ENCODE data around the gene GPX4.
A peak's percentile ranks its signal among the peaks of the same experiment; 100 is the strongest.

Gene GPX4

GRCh38 chr19:1084024-1084868 is 19.5 kb upstream of the GPX4 start:
- peak; percentile 30 to 59 (median 35) for DNase-seq

- DNase-seq = no peak
These were observed 18.6 kb upstream of the GPX4 start for GRCh38 chr19:1085053-1085658.

- DNase-seq = no peak
These were observed 17.9 kb upstream of the GPX4 start for GRCh38 chr19:1085676-1086442.

DNA sequence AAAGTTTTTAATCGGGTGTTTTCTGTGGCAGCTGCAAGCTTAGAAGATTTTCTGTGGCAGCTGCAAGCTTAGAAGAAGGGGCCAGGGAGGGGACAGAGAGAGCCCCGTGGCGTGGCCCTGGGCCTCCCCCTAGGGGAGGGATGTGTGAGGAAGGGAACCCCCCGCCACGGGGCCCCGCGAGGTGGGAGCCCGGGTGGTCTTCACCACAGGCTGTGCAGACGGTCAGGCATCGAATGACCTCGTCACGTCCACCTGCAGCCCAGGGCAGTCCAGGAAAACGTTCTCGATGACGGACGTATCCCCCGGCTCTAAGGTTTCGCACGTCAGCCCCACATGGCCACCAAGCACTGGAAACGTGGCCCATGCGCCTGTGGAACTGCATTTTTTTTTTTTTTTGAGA is 17.2 kb upstream of the GPX4 start:
- DNase-seq = no peak

DNA sequence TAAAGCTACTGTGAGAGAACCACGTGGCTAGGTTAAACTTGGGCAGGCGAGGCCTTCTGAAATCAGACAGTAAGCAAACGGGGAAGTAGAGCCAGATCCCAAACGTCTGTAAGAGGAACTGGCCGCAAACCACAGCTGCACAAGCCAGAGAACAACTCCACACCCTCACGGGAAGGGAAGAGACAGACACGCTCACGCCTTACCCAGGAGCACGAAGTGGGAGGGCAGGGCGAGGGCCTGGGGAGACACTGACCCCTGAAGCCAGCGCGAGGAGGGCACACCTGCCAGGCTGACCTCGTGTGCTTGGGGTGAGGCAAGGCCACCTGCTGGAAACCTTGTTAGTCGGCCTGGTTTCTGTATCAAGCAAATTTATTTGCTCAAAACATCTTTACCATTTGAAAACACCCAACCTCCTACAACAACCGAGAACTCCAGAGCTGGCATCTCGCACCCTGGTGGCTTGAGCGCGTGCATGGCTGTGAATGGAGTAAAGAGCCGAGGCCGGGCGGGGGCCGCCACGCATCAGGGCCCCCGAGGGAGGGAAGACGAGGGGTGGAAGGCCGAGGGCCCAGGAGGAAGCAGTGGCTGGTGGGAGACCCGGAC is 15.9 kb upstream of the GPX4 start:
- no peak for DNase-seq

DNA sequence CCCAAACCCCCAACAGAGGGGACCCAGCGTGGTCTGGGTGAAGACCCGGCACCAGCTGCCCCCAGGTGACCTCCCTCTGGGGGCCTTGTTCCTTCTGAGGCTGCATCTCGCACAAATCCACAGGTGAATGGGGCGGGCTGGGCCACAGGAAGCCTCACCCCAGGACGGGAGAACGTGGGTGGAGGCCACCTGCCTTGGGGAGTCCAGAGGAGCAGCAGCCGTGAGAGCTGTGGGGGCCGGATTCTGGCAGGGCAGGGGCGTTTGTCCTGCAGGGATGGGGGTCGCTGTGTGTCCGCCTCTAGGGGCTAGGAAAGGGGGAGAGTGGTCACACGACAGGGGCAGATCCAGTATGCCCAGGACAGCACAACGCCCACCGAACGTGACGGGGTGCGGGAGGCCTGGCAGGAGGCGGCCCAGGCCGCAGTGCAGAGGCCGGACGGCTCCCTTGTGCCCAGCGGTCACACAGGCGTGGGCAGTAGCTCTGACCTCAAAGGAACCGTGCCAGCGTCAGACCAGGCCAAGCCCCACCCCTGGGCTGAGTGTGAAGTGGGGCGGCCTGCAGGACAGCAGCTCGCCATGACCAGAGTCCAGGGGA is 15.3 kb upstream of the GPX4 start:
- no peak for DNase-seq

DNA sequence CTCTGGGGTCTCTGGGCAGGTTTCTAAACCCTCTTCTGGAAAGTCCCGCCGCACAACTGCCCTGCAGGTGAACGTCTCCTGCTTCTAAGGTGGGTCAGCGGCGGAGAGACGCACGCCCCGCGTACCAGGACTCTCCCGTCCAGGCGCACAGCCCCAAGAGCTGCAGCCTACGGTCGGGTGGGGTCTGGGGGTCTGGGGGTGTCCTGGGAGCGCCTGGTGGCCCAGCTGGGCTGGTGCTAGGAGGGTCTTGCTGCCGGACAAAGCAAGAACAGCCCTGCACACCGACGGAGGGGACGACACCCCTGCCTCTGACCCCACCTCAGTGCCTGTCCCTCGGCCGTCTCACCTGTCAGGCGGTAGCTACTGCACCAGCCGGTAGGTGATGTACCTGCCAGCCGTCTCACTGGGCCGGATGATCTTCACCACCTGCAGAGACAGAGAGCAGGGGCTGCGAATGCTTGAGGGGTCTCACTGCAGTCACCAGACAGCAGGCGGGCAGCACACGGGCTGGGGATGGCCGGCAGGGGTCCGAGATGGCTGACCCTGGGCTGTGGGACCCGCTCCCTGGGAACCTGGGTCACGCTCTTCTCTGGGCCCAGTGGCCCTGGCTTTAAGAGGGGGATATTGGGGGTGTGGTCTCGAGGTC is 14.5 kb upstream of the GPX4 start:
- DNase-seq = no peak

DNA sequence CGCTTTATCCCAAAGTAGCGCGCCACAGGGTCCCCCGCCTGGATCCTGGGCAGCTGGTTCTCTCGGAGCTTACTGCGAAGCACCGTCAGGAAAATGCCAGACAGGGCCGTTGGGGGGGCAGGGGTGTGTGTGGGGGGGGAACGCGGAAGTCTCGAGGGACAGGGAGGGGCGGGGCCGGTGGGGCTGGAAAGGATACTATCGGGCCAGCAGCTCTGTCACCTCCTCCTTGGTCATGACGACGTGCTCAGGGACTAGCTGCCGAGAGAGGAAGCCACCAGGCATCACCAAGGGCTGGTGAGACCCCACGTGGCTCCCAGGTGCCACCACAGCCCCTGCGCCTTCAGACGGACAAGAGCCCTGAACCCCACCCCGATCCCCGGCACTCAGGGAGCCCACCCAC is 13.9 kb upstream of the GPX4 start:
- no peak for DNase-seq

DNA sequence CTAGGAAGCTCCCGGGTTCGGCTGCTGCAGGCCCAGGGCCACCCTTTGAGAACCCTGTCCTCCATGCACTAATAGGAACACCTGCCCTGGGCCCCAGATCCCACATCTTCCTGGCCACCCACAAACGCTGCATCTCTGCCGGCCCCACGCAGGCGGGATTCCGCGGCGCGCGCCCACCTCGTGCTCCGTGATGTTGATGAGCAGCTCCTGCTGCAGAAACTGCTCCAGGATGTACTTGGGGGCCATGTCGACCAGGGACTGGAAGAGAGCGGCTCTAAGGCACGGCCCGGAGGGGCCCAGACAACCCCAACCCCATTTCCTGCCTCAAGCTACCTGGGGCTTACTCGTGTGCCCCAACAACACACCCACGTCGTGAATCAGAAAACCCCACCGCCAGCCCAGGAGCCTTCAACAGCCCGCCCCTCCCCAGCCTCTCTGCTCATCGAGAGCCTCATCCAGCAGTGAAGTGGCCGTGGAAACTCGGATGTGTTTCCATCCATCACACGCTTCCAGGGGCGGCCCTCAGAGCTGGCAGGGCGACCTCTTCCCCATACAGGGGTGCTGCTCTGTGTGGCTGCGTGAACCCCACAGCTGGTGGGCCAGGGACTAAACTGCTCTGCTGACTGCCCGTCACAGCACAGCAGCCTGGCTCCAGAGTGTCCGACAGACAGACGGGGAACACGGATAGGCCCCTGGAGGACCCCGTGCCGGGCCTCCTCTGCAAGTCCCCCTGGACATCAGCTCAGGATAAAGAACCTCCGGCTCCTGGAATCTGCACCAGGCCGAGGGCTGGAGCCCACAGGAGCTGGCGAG is 12.9 kb upstream of the GPX4 start:
- no peak for DNase-seq

DNA sequence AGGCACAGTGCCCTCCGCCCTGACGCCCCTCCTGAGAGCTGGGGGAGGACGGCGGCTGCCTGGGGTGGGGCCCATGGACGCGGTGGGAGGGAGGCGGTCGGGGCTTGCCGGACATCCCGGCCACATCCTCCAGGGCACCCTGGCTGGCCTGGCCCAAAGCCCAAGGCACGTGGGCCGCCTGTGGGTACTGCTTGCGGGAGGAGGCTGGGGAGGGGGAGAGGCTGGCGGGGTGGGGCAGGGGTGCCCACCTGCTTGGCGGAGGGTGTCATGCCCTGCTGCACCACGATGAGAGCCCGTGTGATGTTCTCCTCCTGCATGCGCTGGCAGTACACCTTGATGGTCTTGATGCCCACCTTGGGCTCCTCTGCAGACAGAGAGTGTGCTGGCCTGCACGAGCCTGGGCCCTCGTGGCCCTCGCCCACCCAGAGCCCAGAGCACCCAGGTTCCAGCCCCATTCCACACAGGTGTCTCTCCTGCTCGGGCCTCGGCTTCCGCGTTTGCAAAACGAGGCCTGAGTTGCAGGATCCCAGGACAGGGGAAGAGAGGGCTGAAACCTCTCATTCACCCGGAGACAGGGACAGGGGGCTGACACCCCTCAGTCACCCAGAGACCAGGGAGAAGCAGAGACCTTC is 12.1 kb upstream of the GPX4 start:
- no peak for DNase-seq

DNA sequence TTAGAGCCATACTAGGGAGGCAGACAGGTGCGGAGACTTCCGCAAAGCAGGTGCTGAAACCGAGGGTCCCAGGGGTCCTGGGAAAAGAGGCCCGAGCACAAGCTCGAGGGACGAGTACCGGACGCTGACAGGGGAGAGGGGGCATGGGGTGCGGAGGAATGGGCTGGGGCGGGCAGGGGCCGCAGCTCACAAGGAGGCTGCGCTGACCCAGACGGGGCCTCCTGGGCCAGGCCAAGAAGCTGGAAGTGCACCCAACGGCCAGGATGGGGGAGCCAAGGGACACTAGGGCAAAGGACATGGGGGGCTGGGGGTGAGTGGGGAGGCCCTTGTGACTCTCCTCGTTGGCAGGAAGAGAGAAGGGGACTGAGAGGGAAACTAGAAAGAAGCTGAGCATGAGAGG is 10.5 kb upstream of the GPX4 start:
- no peak for DNase-seq

DNA sequence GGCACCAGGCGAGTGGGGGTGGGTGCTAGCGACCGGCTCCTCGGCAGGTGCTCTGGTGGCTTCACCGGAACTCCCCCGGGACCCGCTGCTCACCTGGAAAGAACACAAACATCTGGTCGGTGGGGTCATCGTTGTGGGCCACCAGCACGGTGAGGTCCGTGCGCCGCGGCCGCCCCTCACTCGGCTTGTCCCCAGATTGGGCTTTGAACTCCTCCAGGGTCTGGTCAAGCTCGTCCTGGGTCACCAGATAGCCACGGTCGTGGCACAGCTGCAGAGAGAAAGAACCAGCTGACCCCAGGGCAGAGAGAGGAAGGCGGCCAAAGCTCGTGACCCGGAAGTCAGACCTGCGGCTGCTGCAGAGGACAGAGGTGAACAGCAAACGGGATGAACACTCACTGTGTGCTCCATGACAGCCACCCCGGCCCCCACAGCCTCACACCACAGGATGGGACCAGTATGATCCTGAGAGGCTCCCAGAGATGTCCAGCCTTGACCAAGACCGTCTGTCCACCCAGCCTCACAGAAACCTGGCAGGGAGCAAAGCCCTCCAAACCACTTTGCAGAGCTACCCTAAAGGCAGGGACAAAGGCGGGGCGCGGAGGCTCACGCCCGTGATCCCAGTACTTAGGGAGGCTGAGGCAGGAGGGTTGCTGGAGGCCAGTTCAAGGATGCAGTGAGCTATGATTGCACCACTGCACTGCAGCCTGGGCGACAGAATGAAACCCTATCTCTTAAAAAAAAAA is 9.8 kb upstream of the GPX4 start:
- no peak for DNase-seq

DNA sequence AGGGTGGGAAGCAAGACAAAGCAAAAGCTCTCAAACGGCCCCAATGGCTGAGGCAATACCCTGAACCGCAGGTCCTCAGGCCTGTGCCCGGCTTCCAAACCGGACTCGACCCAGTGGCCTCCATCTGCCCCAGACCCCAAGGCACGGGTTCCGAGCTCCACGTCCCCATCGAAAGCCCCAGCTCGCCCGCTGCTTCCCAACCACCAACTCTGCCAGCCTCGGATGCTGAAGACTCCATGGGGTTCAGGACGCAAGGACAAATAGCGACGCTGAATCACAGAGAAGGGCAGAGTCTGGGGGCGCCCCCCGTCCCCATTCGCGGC is 9.2 kb upstream of the GPX4 start:
- DNase-seq = no peak

GRCh38 chr19:1094978-1095701 is 8.7 kb upstream of the GPX4 start, which contains the start of gene POLR2E:
Gene POLR2E (minus strand): TSS chr19:1095375. CDS start chr19:1095315, 60 bp downstream.
- DNase-seq = peak; percentile 99 to 100 (median 99)

GRCh38 chr19:1097810-1098176 is 6.0 kb upstream of the GPX4 start:
- peak in 2 of 3 experiments; percentile 46 to 68 for DNase-seq

DNA sequence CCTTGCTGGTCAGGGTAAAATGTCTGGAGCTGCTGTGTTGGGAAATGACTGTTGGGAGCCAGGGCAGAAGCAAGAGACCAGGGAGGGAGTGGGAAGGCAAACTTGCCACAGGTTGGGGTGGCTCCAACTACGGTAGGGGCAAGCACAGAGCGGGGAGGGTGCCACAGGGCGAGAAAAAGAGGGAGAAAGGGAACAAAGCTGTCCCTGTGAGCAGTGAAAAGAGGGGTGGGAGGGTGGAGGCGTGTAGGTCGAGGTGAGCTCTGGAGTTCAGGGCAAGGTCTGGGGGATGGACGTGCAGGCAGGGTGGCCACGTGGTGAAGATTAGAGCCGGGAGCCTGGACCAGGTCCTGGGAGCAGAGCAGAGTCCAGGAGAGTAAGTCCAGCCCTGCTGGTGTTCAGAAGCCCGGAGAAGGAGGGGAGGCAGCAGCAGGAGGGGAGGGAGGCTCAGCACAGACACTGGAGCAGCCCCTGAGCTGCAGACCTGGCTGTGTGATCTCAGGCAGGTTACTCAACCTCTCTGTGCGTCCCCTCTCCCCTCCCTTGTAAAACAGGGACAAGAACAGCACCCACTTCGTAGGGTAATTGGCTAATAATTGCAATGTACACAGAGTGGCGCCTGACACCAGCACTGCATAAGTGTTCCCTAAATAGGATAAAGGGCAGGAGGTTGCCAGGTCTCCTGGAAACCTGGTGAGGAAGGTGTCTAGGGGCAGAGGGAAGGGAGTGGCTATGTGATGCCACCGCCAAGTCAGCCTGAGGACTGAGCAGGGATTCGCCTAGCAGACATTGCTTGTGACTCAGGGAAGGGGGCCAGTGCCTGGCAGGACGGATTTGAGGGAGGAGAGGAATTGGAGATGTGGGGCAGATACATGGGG is 5.4 kb upstream of the GPX4 start:
- peak in 2 of 3 experiments; percentile 91 to 98 for DNase-seq

GRCh38 chr19:1101337-1101698 is 2.5 kb upstream of the GPX4 start:
- DNase-seq = no peak

DNA sequence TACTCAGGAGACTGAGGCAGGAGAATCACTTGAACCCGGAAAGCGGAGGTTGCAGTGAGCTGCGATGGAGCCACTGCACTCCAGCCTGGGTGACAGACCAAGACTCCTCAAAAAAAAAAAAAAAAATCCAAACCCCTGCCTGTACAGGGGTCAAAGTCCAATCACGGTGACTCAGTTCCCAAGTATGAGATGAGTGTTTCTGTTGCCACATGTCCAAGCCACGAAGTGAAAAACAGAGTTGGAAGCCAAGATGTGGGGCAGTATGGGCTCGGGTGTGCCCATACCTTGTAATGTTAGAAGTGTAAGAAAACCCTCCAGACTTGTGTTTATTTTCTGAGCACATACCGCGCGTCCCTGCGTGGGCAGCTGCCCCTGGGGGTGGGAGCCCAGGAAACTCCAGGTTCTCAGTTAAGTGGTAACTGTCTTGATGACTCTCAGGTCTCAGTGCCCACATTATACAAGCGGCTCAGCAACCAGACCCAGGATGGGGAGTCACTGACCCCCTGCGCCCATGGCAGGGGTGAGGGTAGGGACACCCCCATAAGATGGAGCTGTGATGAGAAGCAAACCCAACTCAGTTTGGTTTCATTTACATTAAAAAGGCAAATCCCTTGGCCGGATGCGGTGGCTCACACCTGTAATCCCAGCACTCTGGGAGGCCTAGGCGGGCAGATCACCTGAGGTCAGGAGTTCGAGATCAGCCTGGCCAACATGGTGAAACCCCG is 1.2 kb upstream of the GPX4 start:
- no peak for DNase-seq

Measured in NCI-H1417 (cell line).